ENCODE data around the gene PPARG.

Gene PPARG

GRCh38 chr3:12312010-12312409 lies 23.1 kb downstream of the PPARG start:
- DNase-seq (ENCODE audit: low spot score) = peak; percentile 8

GRCh38 chr3:12313519-12313918 lies 24.6 kb downstream of the PPARG start:
- no peak for DNase-seq (ENCODE audit: low spot score)

GRCh38 chr3:12316253-12316652 lies 27.4 kb downstream of the PPARG start:
- DNase-seq (ENCODE audit: low spot score) = no peak

DNA sequence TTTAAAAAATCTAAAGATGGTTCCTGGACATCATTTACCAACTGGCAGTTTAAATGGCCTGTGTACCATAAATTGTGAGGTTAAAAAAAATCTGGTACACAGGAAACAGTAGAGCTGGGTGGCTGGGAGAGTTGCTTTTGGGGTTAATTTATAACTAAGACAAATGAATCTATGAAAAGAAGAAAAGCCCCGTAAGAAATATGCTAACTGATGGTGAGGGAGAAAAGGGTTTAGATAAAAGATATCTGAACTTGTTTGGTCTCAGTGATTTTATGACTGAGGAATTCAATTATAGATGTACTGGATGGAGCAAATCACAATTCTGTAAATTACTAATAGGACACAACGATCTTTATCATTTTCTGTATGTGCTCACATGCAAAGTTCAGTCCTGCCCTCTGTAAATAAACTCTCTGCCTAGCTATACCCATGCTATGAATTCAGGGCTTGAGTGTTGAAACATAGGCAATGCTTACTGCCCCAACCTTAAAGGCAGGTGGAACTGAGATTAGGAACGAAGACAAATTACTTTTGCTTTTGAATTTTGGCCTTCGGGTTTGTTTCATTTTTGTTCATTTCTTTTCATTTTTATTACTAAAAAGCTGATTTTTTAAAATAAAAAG lies 28.0 kb downstream of the PPARG start:
- DNase-seq (ENCODE audit: low spot score) = peak; percentile 34

DNA sequence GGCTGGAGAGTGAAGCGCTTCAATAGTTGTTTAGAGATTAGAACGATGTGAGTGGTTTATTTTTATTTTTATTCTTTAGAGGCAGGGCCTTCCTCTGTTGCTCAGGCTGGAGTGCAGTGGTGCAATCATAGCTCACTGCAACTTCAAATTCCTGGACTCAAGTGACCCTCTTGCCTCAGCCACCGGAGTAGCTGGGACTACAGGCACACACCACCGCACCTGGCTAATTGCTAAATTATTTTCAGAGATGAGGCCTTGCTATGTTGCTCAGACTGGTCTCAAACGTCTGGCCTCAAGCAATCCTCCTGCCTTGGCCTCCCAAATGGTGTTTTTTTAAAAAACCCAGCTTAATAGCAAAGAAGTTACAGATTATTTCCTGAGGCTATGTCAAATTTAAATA lies 29.0 kb downstream of the PPARG start:
- no peak for DNase-seq (ENCODE audit: low spot score)

DNA sequence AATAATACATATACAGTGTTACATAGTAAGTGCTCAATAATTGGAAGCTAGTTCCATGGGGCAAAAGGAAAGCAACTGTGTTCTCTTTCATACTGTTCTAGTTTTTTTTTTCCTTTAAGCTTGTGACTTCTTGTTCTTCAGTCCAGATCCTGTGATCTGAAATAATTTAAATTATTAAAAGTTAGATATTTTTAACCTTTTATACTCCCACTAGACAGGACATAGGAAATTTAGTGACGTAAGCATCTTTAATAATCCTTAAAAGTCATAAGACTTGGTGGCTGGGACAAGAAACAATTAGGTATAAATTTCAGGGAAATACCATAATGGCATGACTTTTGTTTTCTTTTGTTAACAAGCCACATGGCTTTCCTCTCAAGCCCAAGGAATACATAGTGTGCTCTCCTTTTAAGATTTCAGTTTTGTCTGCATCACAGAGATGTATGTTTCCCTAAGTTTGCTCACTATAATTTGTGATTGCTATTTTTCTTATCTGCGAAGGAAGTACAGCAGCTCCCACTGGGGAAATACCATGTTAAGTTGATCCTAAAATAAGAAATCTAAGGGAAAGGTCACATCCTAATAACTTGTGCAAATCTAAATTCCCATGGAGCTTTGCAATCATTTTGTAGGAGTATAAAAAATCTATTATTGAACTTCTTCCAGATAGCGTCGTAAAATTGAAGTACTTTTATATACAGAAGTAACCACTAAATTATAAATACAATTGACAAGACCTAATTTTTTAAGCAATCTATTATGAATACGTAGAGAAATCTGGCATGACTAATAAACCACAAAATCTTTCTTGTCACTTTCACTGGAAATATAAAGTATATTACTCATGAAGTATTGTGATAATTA lies 30.1 kb downstream of the PPARG start:
- DNase-seq (ENCODE audit: low spot score) = no peak

GRCh38 chr3:12321015-12321414 lies 32.1 kb downstream of the PPARG start:
- DNase-seq (ENCODE audit: low spot score) = no peak

- no peak for DNase-seq (ENCODE audit: low spot score)
These were observed 34.4 kb downstream of the PPARG start for GRCh38 chr3:12323237-12323636.

DNA sequence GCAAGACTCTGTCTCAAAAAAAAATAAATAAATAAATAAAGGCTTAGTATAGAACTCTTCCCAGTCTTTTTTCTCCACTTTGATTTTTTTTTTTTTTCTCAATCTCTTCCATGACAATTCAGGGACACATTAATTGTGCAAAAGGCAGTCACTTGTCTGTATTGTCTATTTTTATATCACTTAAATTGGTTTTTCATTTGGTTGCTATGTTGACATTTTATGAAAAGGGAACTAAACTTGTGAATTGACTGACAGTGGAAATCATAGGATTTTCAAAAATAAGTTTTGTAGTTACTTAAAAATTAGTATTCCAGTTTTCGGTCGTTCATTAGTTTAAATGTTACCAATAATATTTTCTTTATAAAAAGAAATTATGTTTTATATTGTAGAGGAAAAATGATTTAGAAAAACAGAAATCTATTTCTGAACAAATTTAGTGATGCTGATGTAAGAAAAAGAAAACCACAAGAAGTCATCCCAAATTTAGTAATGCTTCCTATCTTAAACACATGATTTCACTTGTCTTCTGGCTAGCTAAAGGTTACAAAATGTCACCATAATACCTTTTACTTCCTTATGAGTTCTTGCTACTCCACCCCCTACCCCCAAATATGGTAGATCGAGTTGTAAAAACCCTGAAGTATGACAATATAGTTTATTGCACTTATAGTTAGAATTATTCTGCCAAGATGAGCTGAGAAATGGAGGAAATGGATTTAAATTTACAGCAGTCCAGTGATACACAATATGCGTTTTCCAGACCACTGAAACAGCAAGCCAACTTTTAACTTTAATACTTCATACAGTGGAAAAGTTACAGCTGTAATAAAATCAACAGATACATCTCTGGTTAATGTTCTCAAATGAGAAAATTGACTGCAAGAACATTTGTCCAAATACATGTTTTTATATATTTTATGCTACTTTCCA lies 37.0 kb downstream of the PPARG start:
- no peak for DNase-seq (ENCODE audit: low spot score)

DNA sequence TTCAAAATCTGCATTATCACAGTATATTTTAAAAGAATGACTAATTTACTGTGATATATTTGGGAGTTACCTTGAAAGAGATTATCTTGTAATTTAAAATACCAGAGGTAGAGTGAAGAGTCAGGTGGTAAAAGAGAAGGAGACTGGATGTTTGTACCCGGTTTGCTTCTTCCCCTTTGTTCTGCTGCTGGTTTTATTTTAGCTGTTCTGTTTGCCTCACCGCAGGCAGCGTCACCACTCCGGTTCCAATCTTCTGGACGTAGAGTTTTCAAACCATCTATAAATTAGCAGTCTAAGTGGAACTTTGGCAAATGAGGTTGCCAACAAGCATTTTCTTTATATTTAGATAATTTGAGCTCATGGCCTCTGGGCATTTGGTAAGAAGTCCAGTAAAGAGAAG lies 38.2 kb downstream of the PPARG start:
- no peak for DNase-seq (ENCODE audit: low spot score)

DNA sequence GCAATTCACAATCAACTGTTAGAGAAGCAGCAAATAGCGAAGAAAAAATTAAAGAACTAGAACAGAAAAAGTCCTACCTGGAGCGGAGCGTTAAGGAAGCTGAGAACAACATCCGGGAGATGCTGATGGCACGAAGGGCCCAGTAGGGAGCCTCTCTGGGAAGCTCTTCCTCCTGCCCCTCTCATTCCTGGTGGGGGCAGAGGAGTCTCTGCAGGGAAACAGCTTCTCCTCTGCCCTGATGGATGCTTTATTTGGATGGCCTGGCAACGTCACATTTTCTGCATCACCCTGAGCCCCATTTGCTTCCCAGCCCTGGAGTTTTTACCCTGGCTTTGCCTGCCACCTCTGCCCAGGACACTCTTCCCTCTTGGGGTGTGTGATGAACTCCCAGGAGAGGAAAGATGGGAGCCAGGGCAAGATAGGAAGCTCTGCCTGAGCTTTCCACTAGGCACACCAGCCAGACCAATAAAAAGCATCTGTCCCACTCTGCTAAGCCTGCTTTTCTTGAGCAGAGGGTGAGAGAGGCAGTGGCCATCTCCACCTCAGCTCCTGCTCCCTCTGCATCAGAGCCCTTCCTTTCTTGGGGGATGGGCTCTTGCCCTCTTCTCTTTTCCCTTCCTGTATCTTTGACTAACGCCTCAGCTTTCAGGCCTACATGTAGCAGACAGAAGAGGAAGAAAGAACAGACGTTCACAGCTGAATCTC lies 39.4 kb downstream of the PPARG start:
- no peak for DNase-seq (ENCODE audit: low spot score)

GRCh38 chr3:12328837-12329462 lies 40.1 kb downstream of the PPARG start:
- no peak for DNase-seq (ENCODE audit: low spot score)

- DNase-seq (ENCODE audit: low spot score) = no peak
These were observed 45.9 kb downstream of the PPARG start for GRCh38 chr3:12334786-12335185.

- no peak for DNase-seq (ENCODE audit: low spot score)
These were observed 46.6 kb downstream of the PPARG start for GRCh38 chr3:12335421-12335820.

DNA sequence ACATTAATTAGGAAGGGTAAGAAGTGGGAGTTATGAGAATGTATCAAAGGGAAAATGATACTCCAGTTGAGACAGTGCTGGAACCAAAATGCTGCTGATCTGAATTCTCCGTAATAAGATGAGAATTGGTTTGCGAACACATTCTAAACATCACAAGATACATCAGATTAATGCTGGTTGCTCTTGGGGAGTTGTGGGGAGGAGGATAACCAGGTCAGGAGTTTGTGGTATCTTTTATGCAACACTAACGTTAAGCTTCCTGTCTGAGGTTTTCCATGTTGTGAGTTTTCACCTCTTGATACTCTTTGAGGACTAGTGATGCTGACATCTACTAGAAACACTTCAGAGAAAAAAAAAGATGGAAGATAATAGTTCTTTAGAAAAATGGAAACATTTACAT lies 47.2 kb downstream of the PPARG start:
- no peak for DNase-seq (ENCODE audit: low spot score)

DNA sequence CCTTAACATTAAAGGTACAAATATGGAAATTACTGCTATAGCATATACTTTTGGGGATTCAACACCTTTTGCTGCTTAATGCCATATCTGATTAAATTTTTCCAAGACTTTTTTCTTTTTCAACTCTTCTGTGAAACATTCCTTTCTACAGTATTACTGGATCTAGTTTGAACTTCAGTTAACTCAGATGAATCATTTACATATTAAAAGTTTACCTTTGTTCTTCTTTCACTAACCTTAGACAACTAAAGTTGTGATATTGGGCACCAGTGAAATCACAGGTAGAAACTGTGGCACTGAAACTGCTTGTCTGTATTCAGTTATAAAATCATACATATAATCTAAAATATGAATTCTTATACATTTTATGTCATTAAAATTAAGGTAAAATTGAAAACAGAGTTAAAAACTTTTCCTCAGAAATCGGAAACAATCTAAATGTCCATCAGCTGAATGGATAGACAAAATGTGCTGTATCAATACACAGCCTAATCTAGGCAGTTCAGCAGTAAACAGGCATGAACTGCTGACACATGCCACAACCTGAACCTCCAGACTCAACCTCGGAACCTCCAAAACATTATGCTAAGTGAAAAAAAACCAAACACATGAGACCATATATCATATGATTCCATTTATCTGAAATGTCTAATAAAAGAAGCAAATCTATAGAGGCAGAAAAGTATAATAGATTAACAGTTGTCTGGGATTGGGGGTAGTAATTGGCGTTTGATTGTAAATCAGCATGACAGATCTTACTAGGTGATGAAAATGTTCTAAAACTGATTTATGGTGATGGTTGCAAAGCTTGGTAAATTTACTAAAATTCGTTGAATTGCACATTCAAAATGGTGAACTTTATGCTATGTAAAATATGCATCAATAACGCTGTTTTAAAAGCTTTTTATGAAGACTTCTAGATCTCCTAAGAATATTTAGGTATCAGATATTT lies 50.0 kb downstream of the PPARG start:
- no peak for DNase-seq (ENCODE audit: low spot score)

DNA sequence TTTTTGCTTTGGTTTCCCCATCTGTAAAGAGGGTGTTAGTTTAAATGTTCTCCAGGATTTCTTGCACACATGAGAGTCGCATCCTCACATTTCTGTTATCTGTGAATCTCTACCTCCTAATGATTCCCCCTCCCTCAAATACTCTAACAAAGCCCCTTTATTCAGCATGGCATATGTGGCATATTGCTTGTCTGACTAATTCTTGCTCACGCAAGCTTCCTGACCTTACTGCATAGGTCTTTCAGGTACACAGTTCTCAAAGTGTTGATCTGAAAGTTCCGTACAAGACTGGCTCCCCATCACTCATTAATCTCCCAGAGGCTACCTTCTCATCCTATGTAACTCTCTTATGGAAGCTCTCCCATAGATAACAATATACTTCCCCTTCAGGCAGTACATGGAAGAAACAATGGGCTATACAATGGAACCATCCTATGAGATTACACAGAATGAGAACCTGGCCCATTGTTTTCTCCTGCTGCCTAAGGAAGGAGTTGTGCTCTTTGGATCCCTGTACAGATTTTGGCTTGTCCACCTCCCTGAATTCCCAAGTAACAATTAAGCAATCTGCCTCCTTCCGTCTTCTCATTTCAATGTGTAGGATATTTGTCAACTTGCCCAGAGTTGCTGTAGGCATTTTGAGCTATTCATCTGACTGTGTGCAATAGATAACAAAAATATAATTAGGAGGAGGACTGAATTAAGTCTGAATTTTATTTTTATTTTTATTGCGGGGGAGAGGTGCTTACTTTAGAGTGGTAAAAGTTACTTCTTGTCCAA lies 51.0 kb downstream of the PPARG start:
- no peak for DNase-seq (ENCODE audit: low spot score)

GRCh38 chr3:12340506-12340905 lies 51.6 kb downstream of the PPARG start:
- DNase-seq (ENCODE audit: low spot score) = no peak

GRCh38 chr3:12342151-12342550 lies 53.3 kb downstream of the PPARG start:
- DNase-seq (ENCODE audit: low spot score) = no peak

Data from SW480 (cell line).